Prostate gland (tissue), 2 donors: ENCODE measurements around the gene BAMBI.

Experiments
- CTCF ChIP-seq, 4 experiments: fragments of 200-600 bp in 2 of 4; fragments of 450-650 bp in 2 of 4; sonication (generic) in 2 of 4; IDR thresholded peaks; 1 replicate in 3 of 4; 2 replicates in 1 of 4; pipeline ENCODE4 v1.5.1; 2016 to 2019; ENCODE audit warnings: antibody characterized with exemption in 4 of 4, mild to moderate bottlenecking in 2 of 4, moderate library complexity in 2 of 4
- POLR2A ChIP-seq: fragments of 450-650 bp; IDR thresholded peaks from one replicate; pipeline ENCODE4 v1.6.1; 2016; ENCODE audit warnings: antibody characterized with exemption, mild to moderate bottlenecking

- TF ChIP-seq CTCF (IDR thresholded peaks at IDR 0.05): no peak
- no peak for TF ChIP-seq POLR2A
Measured at GRCh38 chr10:28684986-28685580, 7.8 kb downstream of the BAMBI start.
